K562 (cell line): ENCODE measurements around the gene FAM171A1. TPM values are rescaled to one million over a fixed set of nuclear protein-coding genes. Genes with fewer than 3 reads are reported as not detected.

Experiments
- FOXA3 ChIP-seq, 2 experiments: fragments of 450-650 bp in 1 of 2; sonication (generic) in 1 of 2; formaldehyde crosslinking; IDR thresholded peaks in 1 of 2; conservative IDR thresholded peaks in 1 of 2; 2 replicates each; pipeline versions ENCODE4 v1.4.0 to v1.8.0; 2020 to 2022; ENCODE audit warnings: mild to moderate bottlenecking in 2 of 2, missing genetic modification reagents in 1 of 2
- GTF2E2 ChIP-seq: fragments of 200-800 bp; sonication (Bioruptor generic); IDR thresholded peaks from 2 replicates; pipeline ENCODE4 v1.6.1; 2016; ENCODE audit warnings: missing genetic modification characterization, missing compliant biosample characterization
- KLF10 ChIP-seq: fragments of 250-450 bp; sonication (Bioruptor Pico); IDR thresholded peaks from 2 replicates; pipeline ENCODE4 v1.6.1; 2021; ENCODE audit warnings: matching md5 sums
- PTRF ChIP-seq: fragments of 450-650 bp; IDR thresholded peaks from 2 replicates; pipeline ENCODE4 v1.6.1; 2016; ENCODE audit warnings: mild to moderate bottlenecking, missing genetic modification characterization, missing compliant biosample characterization
- RBM14 ChIP-seq: fragments of 200-400 bp; formaldehyde crosslinking; IDR thresholded peaks from 2 replicates; pipeline ENCODE4 v1.6.1; 2018; ENCODE audit warnings: low read depth, mild to moderate bottlenecking, low read length, moderate library complexity, borderline replicate concordance; ENCODE audit not compliant: insufficient read depth
- SRSF9 ChIP-seq: fragments of 200-400 bp; formaldehyde crosslinking; IDR thresholded peaks from 2 replicates; pipeline ENCODE4 v1.6.1; 2017; ENCODE audit warnings: low read depth, low read length, borderline replicate concordance
- TAF9B ChIP-seq: fragments of 450-650 bp; IDR thresholded peaks from 2 replicates; pipeline ENCODE4 v1.6.1; 2018; ENCODE audit warnings: mild to moderate bottlenecking; ENCODE audit not compliant: partially characterized antibody
- THAP7 ChIP-seq: fragments of 250-450 bp; sonication (Bioruptor Pico); IDR thresholded peaks from 2 replicates; pipeline ENCODE4 v1.5.0; 2021
- ZNF12 ChIP-seq: sonication (generic); formaldehyde crosslinking; IDR thresholded peaks from 2 replicates; pipeline ENCODE4 v1.4.0; 2020; ENCODE audit warnings: mild to moderate bottlenecking, missing genetic modification reagents
- ZNF124 ChIP-seq: sonication (generic); formaldehyde crosslinking; IDR thresholded peaks from 2 replicates; pipeline ENCODE4 v1.8.1; 2022; ENCODE audit warnings: missing genetic modification reagents
- ZNF354B ChIP-seq: fragments of 250-450 bp; sonication (Bioruptor Pico); IDR thresholded peaks from 2 replicates; pipeline ENCODE4 v1.4.0; 2020
- ZNF586 ChIP-seq: fragments of 450-650 bp; formaldehyde crosslinking; conservative IDR thresholded peaks from 2 replicates; pipeline ENCODE4 v1.4.0; 2020; ENCODE audit warnings: mild to moderate bottlenecking, moderate library complexity
- polyA plus RNA-seq, 8 experiments: library from polyadenylated mRNA; depleted of rRNA in 4 of 8; stranded (reverse) in 5 of 8; unstranded in 3 of 8; fragments of >200 nt; fragmentation: Nextera tagmentation in 2 of 8; fragmentation: Illumina TruSeq in 1 of 8; extraction: Ambion mirVana in 2 of 8; extraction: Trizol in 1 of 8; gene quantifications; 2 replicates each; pipeline versions ENCODE4 v1.2.1 to v1.2.3, GENCODE V29; 2011 to 2014; ENCODE audit warnings: inconsistent platforms in 1 of 8, missing spikeins in 1 of 8
- total RNA-seq, 7 experiments: library from RNA; depleted of rRNA in 6 of 7; stranded (reverse); fragments of >200 nt in 6 of 7; fragmentation: Illumina TruSeq in 2 of 7; extraction: Trizol in 2 of 7; gene quantifications; 2 replicates each; pipeline versions ENCODE4 v1.2.1 to v1.2.3, GENCODE V29; 2011 to 2021; ENCODE audit warnings: low replicate concordance in 1 of 7

The FAM171A1 gene
- total and polyA plus RNA-seq, 9 of the 15 experiments (the other 6 are each of a cell fraction or from before 2014, with no cell fraction given), result 0.51 to 8.2 (median 4.8) TPM

GRCh38 chr10:15325944-15326284 is 45.2 kb downstream of the FAM171A1 start (continued):
- TF ChIP-seq FOXA3 (CRISPR knock-in tag; conservative IDR thresholded peaks at IDR 0.05 in 1 of 2, IDR thresholded peaks at IDR 0.05 in 1 of 2), result peak in 1 of 2 experiments; percentile 18; a peak in 1 of 4 replicates
- TF ChIP-seq THAP7 (CRISPR knock-in tag), result no peak
- no peak for TF ChIP-seq ZNF586 (CRISPR knock-in tag)
- TF ChIP-seq ZNF354B, result no peak
- no peak for TF ChIP-seq SRSF9
- no peak for TF ChIP-seq ZNF124 (CRISPR knock-in tag)
- no peak for TF ChIP-seq ZNF12 (CRISPR knock-in tag)
- TF ChIP-seq TAF9B, result no peak
- no peak for TF ChIP-seq KLF10 (CRISPR knock-in tag)
- TF ChIP-seq GTF2E2 (tag), result no peak
- no peak for TF ChIP-seq RBM14
- no peak for TF ChIP-seq PTRF (tag)
